HEK293 (cell line): ENCODE data around the gene YDJC.

Source experiments
- EGR2 ChIP-seq: fragments of 450-650 bp; formaldehyde crosslinking; IDR thresholded peaks from 2 replicates; pipeline ENCODE4 v1.5.1; 2016; ENCODE audit warnings: low read depth, missing biosample characterization, missing genetic modification characterization
- GLI4 ChIP-seq: fragments of 450-650 bp; formaldehyde crosslinking; IDR thresholded peaks from 2 replicates; pipeline ENCODE4 v1.5.1; 2016; ENCODE audit warnings: missing biosample characterization, missing genetic modification characterization
- HOXA7 ChIP-seq: sonication (generic); formaldehyde crosslinking; IDR thresholded peaks from 2 replicates; pipeline ENCODE4 v1.8.1; 2022; ENCODE audit warnings: missing genetic modification reagents, borderline replicate concordance
- KLF1 ChIP-seq: fragments of 450-650 bp; formaldehyde crosslinking; IDR thresholded peaks from 2 replicates; pipeline ENCODE4 v1.5.1; 2016; ENCODE audit warnings: missing biosample characterization, missing genetic modification characterization
- ZBTB20 ChIP-seq: fragments of 450-650 bp; formaldehyde crosslinking; IDR thresholded peaks from 2 replicates; pipeline ENCODE4 v1.5.1; 2016; ENCODE audit warnings: missing biosample characterization, missing genetic modification characterization
- ZFHX2 ChIP-seq: fragments of 450-650 bp; formaldehyde crosslinking; conservative IDR thresholded peaks from 2 replicates; pipeline ENCODE4 v1.5.1; 2016; ENCODE audit warnings: missing biosample characterization, missing genetic modification characterization
- ZNF114 ChIP-seq: fragments of 450-650 bp; formaldehyde crosslinking; IDR thresholded peaks from 2 replicates; pipeline ENCODE4 v1.5.0; 2017; ENCODE audit warnings: missing biosample characterization, missing genetic modification characterization
- ZNF138 ChIP-seq: fragments of 450-650 bp; formaldehyde crosslinking; IDR thresholded peaks from 2 replicates; pipeline ENCODE4 v1.5.1; 2016; ENCODE audit warnings: missing biosample characterization, missing genetic modification characterization, borderline replicate concordance
- ZNF169 ChIP-seq: fragments of 450-650 bp; formaldehyde crosslinking; IDR thresholded peaks from 2 replicates; pipeline ENCODE4 v1.5.1; 2016; ENCODE audit warnings: missing biosample characterization, missing genetic modification characterization
- ZNF184 ChIP-seq: fragments of 450-650 bp; IDR thresholded peaks from 2 replicates; pipeline ENCODE4 v1.5.1; 2018; ENCODE audit warnings: missing biosample characterization, mild to moderate bottlenecking, missing genetic modification characterization
- ZNF292 ChIP-seq: fragments of 450-650 bp; formaldehyde crosslinking; IDR thresholded peaks from 2 replicates; pipeline ENCODE4 v1.5.1; 2016; ENCODE audit warnings: low read depth, missing biosample characterization, missing genetic modification characterization, borderline replicate concordance
- ZNF324 ChIP-seq: fragments of 450-650 bp; formaldehyde crosslinking; IDR thresholded peaks from 2 replicates; pipeline ENCODE4 v1.5.1; 2016; ENCODE audit warnings: missing biosample characterization, missing genetic modification characterization
- ZNF354C ChIP-seq: fragments of 450-650 bp; formaldehyde crosslinking; IDR thresholded peaks from 2 replicates; pipeline ENCODE4 v1.5.1; 2016; ENCODE audit warnings: missing biosample characterization, missing genetic modification characterization, low read depth, borderline replicate concordance
- ZNF530 ChIP-seq: fragments of 450-650 bp; formaldehyde crosslinking; IDR thresholded peaks from 2 replicates; pipeline ENCODE4 v1.5.1; 2016; ENCODE audit warnings: low read depth, missing biosample characterization, missing genetic modification characterization
- ZNF561 ChIP-seq: fragments of 450-650 bp; IDR thresholded peaks from 2 replicates; pipeline ENCODE4 v1.5.1; 2018; ENCODE audit warnings: missing biosample characterization, missing genetic modification characterization, borderline replicate concordance
- ZNF571 ChIP-seq: fragments of 450-650 bp; formaldehyde crosslinking; IDR thresholded peaks from 2 replicates; pipeline ENCODE4 v1.5.0; 2017; ENCODE audit warnings: missing biosample characterization, missing genetic modification characterization
- ZNF610 ChIP-seq: fragments of 450-650 bp; formaldehyde crosslinking; IDR thresholded peaks from 2 replicates; pipeline ENCODE4 v1.5.1; 2016; ENCODE audit warnings: missing biosample characterization, missing genetic modification characterization, borderline replicate concordance
- TF ChIP-seq, protein P1 (sequence below): fragments of 450-650 bp; formaldehyde crosslinking; IDR thresholded peaks from 2 replicates; pipeline ENCODE4 v1.5.1; 2017; ENCODE audit warnings: missing biosample characterization, mild to moderate bottlenecking, missing genetic modification characterization, moderate library complexity
- TF ChIP-seq, protein P2 (sequence below): fragments of 450-650 bp; formaldehyde crosslinking; IDR thresholded peaks from 2 replicates; pipeline ENCODE4 v1.5.1; 2016; ENCODE audit warnings: missing biosample characterization, missing genetic modification characterization
- TF ChIP-seq, protein P3 (sequence below): fragments of 450-650 bp; formaldehyde crosslinking; IDR thresholded peaks from 2 replicates; pipeline ENCODE4 v1.5.1; 2016; ENCODE audit warnings: missing biosample characterization, missing genetic modification characterization
- TF ChIP-seq, protein P4 (sequence below): fragments of 450-650 bp; formaldehyde crosslinking; IDR thresholded peaks from 2 replicates; pipeline ENCODE4 v1.5.1; 2016; ENCODE audit warnings: missing biosample characterization, missing genetic modification characterization
- TF ChIP-seq, protein P5 (sequence below): fragments of 450-650 bp; formaldehyde crosslinking; IDR thresholded peaks from 2 replicates; pipeline ENCODE4 v1.5.1; 2016; ENCODE audit warnings: missing biosample characterization, missing genetic modification characterization
- TF ChIP-seq, protein P6 (sequence below): fragments of 450-650 bp; formaldehyde crosslinking; IDR thresholded peaks from 2 replicates; pipeline ENCODE4 v1.5.1; 2016; ENCODE audit warnings: missing biosample characterization, missing genetic modification characterization, low read depth
- TF ChIP-seq, protein P7 (sequence below): fragments of 450-650 bp; formaldehyde crosslinking; IDR thresholded peaks from 2 replicates; pipeline ENCODE4 v1.5.1; 2016; ENCODE audit warnings: missing biosample characterization, missing genetic modification characterization

Gene YDJC

DNA sequence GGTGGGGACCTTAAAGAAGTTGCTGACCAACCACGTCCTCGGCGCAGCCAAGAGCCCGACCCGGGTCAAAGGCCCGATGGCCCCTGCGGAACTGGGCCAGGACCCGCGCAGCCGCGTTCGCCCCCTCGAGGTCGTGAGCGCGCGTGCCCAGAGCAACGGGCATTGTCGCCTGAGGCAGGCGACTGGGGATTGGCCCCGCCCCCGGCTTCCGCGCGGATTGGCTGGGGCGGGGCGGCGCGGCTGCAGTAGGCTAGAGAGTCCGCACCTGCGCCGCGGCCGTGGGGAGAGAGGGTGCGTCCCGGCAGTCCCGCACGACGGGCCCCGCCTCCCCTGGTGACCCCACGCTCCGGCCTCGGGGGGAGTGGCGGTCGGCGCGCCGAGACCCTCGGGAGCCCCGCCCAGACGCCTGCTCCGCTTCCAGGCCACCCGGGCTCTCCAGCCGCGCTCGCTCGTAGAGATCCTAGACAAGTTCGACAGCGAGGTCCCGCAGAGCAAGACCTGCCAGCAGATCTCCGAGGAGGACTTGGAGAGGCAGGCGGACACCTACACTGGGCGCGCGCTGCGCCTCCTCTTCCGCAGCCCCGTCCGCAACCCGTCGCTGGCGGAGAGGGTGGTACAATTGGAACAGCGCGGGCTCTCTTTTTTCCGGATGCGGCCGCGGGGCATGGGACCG, 27.7 kb upstream of the YDJC start (continued):
- TF ChIP-seq, protein P1, sequence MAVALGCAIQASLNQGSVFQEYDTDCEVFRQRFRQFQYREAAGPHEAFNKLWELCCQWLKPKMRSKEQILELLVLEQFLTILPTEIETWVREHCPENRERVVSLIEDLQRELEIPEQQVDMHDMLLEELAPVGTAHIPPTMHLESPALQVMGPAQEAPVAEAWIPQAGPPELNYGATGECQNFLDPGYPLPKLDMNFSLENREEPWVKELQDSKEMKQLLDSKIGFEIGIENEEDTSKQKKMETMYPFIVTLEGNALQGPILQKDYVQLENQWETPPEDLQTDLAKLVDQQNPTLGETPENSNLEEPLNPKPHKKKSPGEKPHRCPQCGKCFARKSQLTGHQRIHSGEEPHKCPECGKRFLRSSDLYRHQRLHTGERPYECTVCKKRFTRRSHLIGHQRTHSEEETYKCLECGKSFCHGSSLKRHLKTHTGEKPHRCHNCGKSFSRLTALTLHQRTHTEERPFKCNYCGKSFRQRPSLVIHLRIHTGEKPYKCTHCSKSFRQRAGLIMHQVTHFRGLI (tag by site-specific recombination), result no peak
- TF ChIP-seq, protein P2, sequence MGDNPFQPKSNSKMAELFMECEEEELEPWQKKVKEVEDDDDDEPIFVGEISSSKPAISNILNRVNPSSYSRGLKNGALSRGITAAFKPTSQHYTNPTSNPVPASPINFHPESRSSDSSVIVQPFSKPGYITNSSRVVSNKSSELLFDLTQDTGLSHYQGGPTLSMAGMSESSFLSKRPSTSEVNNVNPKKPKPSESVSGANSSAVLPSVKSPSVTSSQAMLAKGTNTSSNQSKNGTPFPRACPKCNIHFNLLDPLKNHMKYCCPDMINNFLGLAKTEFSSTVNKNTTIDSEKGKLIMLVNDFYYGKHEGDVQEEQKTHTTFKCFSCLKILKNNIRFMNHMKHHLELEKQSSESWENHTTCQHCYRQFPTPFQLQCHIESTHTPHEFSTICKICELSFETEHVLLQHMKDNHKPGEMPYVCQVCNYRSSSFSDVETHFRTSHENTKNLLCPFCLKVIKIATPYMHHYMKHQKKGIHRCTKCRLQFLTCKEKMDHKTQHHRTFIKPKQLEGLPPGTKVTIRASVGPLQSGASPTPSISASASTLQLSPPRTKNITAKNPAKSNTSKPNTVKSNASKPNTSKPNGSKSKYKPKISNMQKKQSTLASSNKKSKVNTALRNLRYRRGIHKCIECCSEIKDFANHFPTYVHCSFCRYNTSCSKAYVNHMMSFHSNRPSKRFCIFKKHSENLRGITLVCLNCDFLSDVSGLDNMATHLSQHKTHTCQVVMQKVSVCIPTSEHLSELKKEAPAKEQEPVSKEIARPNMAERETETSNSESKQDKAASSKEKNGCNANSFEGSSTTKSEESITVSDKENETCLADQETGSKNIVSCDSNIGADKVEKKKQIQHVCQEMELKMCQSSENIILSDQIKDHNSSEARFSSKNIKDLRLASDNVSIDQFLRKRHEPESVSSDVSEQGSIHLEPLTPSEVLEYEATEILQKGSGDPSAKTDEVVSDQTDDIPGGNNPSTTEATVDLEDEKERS (tag by site-specific recombination), result no peak
- TF ChIP-seq KLF1 (tag by site-specific recombination) (peak; percentile 27; the same call in 1 of the 2 replicates), ZNF571 (tag by site-specific recombination) (no peak), ZBTB20 (tag by site-specific recombination) (peak; percentile 36; the same call in 1 of the 2 replicates), HOXA7 (no peak), ZNF354C (tag by site-specific recombination) (no peak), ZNF610 (tag by site-specific recombination) (no peak), EGR2 (tag by site-specific recombination) (0 out of 2 replicates have a peak, but pooled peaks have one; percentile 9), ZFHX2 (tag by site-specific recombination) (peak; percentile 53; the same call in 1 of the 2 replicates), ZNF138 (tag by site-specific recombination) (no peak), ZNF292 (tag by site-specific recombination) (no peak), ZNF530 (tag by site-specific recombination) (no peak), ZNF324 (tag by site-specific recombination) (no peak), ZNF561 (tag by site-specific recombination) (peak; percentile 85; the same call in 1 of the 2 replicates), ZNF184 (tag by site-specific recombination) (no peak), GLI4 (tag by site-specific recombination) (no peak), ZNF169 (no peak), ZNF114 (tag by site-specific recombination) (no peak)
- TF ChIP-seq, protein P3, sequence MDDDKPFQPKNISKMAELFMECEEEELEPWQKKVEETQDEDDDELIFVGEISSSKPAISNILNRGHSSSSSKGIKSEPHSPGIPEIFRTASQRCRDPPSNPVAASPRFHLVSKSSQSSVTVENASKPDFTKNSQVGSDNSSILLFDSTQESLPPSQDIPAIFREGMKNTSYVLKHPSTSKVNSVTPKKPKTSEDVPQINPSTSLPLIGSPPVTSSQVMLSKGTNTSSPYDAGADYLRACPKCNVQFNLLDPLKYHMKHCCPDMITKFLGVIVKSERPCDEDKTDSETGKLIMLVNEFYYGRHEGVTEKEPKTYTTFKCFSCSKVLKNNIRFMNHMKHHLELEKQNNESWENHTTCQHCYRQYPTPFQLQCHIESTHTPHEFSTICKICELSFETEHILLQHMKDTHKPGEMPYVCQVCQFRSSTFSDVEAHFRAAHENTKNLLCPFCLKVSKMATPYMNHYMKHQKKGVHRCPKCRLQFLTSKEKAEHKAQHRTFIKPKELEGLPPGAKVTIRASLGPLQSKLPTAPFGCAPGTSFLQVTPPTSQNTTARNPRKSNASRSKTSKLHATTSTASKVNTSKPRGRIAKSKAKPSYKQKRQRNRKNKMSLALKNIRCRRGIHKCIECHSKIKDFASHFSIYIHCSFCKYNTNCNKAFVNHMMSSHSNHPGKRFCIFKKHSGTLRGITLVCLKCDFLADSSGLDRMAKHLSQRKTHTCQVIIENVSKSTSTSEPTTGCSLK, result no peak
- TF ChIP-seq, protein P4, sequence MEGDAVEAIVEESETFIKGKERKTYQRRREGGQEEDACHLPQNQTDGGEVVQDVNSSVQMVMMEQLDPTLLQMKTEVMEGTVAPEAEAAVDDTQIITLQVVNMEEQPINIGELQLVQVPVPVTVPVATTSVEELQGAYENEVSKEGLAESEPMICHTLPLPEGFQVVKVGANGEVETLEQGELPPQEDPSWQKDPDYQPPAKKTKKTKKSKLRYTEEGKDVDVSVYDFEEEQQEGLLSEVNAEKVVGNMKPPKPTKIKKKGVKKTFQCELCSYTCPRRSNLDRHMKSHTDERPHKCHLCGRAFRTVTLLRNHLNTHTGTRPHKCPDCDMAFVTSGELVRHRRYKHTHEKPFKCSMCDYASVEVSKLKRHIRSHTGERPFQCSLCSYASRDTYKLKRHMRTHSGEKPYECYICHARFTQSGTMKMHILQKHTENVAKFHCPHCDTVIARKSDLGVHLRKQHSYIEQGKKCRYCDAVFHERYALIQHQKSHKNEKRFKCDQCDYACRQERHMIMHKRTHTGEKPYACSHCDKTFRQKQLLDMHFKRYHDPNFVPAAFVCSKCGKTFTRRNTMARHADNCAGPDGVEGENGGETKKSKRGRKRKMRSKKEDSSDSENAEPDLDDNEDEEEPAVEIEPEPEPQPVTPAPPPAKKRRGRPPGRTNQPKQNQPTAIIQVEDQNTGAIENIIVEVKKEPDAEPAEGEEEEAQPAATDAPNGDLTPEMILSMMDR (tag by site-specific recombination), result peak; percentile 76
- TF ChIP-seq, protein P5, sequence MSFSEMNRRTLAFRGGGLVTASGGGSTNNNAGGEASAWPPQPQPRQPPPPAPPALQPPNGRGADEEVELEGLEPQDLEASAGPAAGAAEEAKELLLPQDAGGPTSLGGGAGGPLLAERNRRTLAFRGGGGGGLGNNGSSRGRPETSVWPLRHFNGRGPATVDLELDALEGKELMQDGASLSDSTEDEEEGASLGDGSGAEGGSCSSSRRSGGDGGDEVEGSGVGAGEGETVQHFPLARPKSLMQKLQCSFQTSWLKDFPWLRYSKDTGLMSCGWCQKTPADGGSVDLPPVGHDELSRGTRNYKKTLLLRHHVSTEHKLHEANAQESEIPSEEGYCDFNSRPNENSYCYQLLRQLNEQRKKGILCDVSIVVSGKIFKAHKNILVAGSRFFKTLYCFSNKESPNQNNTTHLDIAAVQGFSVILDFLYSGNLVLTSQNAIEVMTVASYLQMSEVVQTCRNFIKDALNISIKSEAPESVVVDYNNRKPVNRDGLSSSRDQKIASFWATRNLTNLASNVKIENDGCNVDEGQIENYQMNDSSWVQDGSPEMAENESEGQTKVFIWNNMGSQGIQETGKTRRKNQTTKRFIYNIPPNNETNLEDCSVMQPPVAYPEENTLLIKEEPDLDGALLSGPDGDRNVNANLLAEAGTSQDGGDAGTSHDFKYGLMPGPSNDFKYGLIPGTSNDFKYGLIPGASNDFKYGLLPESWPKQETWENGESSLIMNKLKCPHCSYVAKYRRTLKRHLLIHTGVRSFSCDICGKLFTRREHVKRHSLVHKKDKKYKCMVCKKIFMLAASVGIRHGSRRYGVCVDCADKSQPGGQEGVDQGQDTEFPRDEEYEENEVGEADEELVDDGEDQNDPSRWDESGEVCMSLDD (tag by site-specific recombination), result no peak
- TF ChIP-seq, protein P6, sequence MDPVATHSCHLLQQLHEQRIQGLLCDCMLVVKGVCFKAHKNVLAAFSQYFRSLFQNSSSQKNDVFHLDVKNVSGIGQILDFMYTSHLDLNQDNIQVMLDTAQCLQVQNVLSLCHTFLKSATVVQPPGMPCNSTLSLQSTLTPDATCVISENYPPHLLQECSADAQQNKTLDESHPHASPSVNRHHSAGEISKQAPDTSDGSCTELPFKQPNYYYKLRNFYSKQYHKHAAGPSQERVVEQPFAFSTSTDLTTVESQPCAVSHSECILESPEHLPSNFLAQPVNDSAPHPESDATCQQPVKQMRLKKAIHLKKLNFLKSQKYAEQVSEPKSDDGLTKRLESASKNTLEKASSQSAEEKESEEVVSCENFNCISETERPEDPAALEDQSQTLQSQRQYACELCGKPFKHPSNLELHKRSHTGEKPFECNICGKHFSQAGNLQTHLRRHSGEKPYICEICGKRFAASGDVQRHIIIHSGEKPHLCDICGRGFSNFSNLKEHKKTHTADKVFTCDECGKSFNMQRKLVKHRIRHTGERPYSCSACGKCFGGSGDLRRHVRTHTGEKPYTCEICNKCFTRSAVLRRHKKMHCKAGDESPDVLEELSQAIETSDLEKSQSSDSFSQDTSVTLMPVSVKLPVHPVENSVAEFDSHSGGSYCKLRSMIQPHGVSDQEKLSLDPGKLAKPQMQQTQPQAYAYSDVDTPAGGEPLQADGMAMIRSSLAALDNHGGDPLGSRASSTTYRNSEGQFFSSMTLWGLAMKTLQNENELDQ (tag by site-specific recombination), result no peak
- TF ChIP-seq, protein P7, sequence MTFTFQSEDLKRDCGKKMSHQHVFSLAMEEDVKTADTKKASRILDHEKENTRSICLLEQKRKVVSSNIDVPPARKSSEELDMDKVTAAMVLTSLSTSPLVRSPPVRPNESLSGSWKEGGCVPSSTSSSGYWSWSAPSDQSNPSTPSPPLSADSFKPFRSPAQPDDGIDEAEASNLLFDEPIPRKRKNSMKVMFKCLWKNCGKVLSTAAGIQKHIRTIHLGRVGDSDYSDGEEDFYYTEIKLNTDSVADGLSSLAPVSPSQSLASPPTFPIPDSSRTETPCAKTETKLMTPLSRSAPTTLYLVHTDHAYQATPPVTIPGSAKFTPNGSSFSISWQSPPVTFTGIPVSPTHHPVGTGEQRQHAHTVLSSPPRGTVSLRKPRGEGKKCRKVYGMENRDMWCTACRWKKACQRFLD (tag by site-specific recombination), result no peak
